Activated B cell treated with CpG ODN at 0.5 μM for 24 hours (primary cell): ENCODE measurements around the gene RRBP1. TPM values are rescaled to one million over a fixed set of nuclear protein-coding genes. Genes with fewer than 3 reads are reported as not detected.

ENCODE experiments used
- ATAC-seq: fragments of 200-7000 bp; cut with Tn5 transposase; one replicate; pipeline ENCODE4 v1.10.0; 2021; ENCODE audit warnings: low read depth, mild to moderate bottlenecking, moderate library complexity
- CTCF ChIA-PET: fragments of 350-600 bp; sonication (Branson Sonifier 250); formaldehyde crosslinking; loops from one replicate; lab custom pipeline; 2021; ENCODE audit warnings: antibody characterized with exemption; lab: Charles Lee
- POLR2A ChIA-PET: fragments of 350-600 bp; sonication (Branson Sonifier 250); formaldehyde crosslinking; loops from one replicate; lab custom pipeline; 2021; ENCODE audit warnings: antibody characterized with exemption; lab: Charles Lee
- DNase-seq: peaks from one replicate; pipeline ENCODE4 v3.0.0; 2022
- H3K27ac Mint-ChIP-seq: one replicate; pipeline ENCODE4 v1.8.0; 2020; ENCODE audit warnings: mixed read lengths
- H3K27me3 Mint-ChIP-seq: one replicate; pipeline ENCODE4 v1.8.0; 2021; ENCODE audit warnings: mixed read lengths
- H3K36me3 Mint-ChIP-seq: one replicate; pipeline ENCODE4 v1.8.0; 2021; ENCODE audit warnings: low read depth, mixed read lengths
- H3K4me1 Mint-ChIP-seq: one replicate; pipeline ENCODE4 v1.8.0; 2021; ENCODE audit warnings: mixed read lengths
- H3K4me3 Mint-ChIP-seq: one replicate; pipeline ENCODE4 v1.8.0; 2020; ENCODE audit warnings: mild to moderate bottlenecking, mixed read lengths
- H3K9me3 Mint-ChIP-seq: one replicate; pipeline ENCODE4 v1.8.0; 2020; ENCODE audit warnings: mixed read lengths
- CTCF ChIP-seq: fragments of 200-600 bp; IDR thresholded peaks from one replicate; pipeline ENCODE4 v1.8.0; 2022; ENCODE audit warnings: antibody characterized with exemption, mild to moderate bottlenecking
- intact Hi-C: fragments of 100-400 bp; cut with micrococcal nuclease; formaldehyde crosslinking; loops from one replicate; pipeline ENCODE4 v1.15.1; 2024
- total RNA-seq: library from RNA; stranded (reverse); gene quantifications from 2 replicates; pipeline ENCODE4 v1.2.3, GENCODE V29; 2022

RRBP1 gene
- total RNA-seq, 1 donor from 2014 or later, result 22.0 TPM

- intact Hi-C loops, result no loop called here
- Mint-ChIP-seq H3K27ac (no peak overlapping the region), H3K9me3 (no peaks in the 10 kb centered on the region), H3K4me3 (no peak overlapping the region), H3K27me3 (no peaks in the 10 kb centered on the region), H3K4me1 (peaks cover 7% of the 10 kb centered on the region), H3K36me3 (no peaks in the 10 kb centered on the region)
- no peak for DNase-seq
- ChIA-PET CTCF (interaction anchor here (0.8 kb wide), 1 partner anchor 8 kb away, joined by 3 read pairs; no protein-coding TSS in a partner anchor), POLR2A (no interaction called here)
- no peak for ATAC-seq
- no peak for TF ChIP-seq CTCF
These were observed 95.8 kb downstream of the RRBP1 start for GRCh38 chr20:17586250-17586649.

DNA sequence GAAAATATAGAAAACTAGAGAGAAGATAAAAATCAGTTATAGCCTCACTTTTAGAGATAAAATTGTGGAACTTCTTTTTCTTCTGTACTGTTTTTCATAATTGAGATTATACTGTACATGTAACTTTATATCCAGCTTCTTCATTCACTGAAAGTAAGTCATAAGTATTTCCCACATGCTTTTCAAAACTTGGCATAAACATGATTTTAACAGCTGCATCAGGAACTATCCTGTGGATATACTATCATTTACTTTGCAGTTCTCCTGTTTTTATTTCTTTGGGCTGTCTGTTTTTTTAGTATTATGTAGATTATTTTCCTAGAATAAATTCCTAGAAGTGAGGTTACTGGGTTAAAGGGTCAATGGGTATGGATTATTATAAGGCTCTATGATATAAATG, 97.4 kb downstream of the RRBP1 start:
- CTCF ChIA-PET, result no interaction called here
- Mint-ChIP-seq H3K36me3 (no peaks in the 10 kb centered on the region), H3K4me1 (no peaks in the 10 kb centered on the region), H3K9me3 (no peaks in the 10 kb centered on the region), H3K27ac (no peak overlapping the region), H3K4me3 (no peak overlapping the region), H3K27me3 (no peaks in the 10 kb centered on the region)
- POLR2A ChIA-PET, result interaction anchor here (0.7 kb wide), 1 partner anchor 455 kb away, joined by 4 read pairs; no protein-coding TSS in a partner anchor
- intact Hi-C loops, result no loop called here
- DNase-seq (no peak), ATAC-seq (no peak)
- no peak for TF ChIP-seq CTCF

DNA sequence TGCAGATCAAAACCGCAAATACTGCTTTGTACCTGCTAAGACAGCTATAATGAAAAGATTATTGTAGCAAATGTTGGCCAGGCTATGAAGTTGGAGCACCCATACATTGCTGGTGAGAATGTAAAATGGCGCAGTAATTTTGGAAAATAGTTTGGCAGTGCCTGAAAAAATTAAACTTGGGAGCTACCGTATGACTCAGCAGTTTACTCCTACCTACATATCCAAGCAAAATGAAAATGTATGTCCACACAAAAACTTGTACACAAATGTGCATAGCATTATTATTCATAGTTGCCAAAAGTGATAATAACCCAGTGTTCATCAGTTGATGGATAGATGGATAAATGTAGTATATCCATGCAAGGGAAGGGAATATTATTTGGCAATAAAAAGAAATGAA, 98.9 kb downstream of the RRBP1 start:
- CTCF ChIA-PET, result no interaction called here
- no peak for ATAC-seq
- intact Hi-C loops, result no loop called here
- no peak for TF ChIP-seq CTCF
- POLR2A ChIA-PET, result no interaction called here
- Mint-ChIP-seq H3K36me3 (peaks cover 3% of the 10 kb centered on the region), H3K27ac (no peak overlapping the region), H3K4me1 (no peaks in the 10 kb centered on the region), H3K27me3 (no peaks in the 10 kb centered on the region), H3K4me3 (no peak overlapping the region), H3K9me3 (no peaks in the 10 kb centered on the region)
- DNase-seq, result no peak

- ChIA-PET POLR2A (interaction anchor here (0.6 kb wide), 1 partner anchor 386 kb away, joined by 3 read pairs; no protein-coding TSS in a partner anchor), CTCF (no interaction called here)
- H3K9me3 Mint-ChIP-seq, result no peaks in the 10 kb centered on the region
- H3K27me3 Mint-ChIP-seq, result no peaks in the 10 kb centered on the region
- no peak for TF ChIP-seq CTCF
- DNase-seq (no peak), ATAC-seq (no peak)
- no peak overlapping the region for H3K4me3 Mint-ChIP-seq
- H3K27ac Mint-ChIP-seq, result no peak overlapping the region
- intact Hi-C loops, result no loop called here
- H3K36me3 Mint-ChIP-seq, result peaks cover 3% of the 10 kb centered on the region
- no peaks in the 10 kb centered on the region for H3K4me1 Mint-ChIP-seq
These were observed 101.1 kb downstream of the RRBP1 start for GRCh38 chr20:17580895-17581294.

DNA sequence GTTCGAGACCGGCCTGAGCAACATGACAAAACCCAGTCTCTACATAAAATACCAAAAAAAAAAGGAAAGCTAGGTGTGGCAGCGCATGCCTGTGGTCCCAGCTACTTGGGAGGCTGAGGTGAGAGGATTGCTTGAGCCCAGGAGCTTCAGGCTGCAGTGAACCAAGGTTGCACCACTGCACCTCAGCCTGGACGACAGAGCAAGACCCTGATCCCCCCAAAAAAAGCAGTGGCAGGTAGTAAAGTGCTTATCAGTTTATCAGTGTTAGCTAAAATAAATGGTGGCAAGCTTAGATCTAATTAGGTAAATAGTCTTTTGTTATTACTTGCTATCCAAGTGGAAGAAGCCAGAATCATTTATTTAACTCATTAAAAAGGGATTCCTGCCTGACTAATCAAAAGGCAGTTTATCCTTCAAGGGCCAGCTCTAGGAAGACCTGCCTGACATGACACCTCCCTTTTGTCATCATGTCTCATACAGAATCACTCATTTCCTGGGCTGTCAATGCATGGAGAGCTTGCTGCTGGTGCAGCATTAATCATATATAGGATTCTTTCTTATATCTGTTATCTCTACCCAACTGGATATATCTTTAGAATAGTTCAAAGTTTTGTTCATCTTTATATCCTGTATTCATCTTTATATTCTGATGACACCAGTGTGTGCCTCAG, 102.5 kb downstream of the RRBP1 start:
- DNase-seq (no peak), ATAC-seq (no peak)
- CTCF ChIA-PET, result no interaction called here
- intact Hi-C loops, result no loop called here
- H3K27ac Mint-ChIP-seq, result no peak overlapping the region
- POLR2A ChIA-PET, result no interaction called here
- peaks cover 3% of the 10 kb centered on the region for H3K36me3 Mint-ChIP-seq
- no peaks in the 10 kb centered on the region for H3K9me3 Mint-ChIP-seq
- no peak for TF ChIP-seq CTCF
- H3K4me3 Mint-ChIP-seq, result no peak overlapping the region
- no peaks in the 10 kb centered on the region for H3K4me1 Mint-ChIP-seq
- H3K27me3 Mint-ChIP-seq, result no peaks in the 10 kb centered on the region
